Fibroblast of peridontal ligament (primary cell): ENCODE data around the gene RAET1L.
"Not testable (repeated sequence)": the region's sequence is repeated elsewhere in the genome, so short reads cannot be mapped to it uniquely, and the experiment has no call there.

Experiments
- DNase-seq: peaks from one replicate; pipeline ENCODE4 v3.0.0-alpha.2; 2010; ENCODE audit errors: extremely low read depth

Gene RAET1L

GRCh38 chr6:150025201-150025917, at the start of gene RAET1L:
Gene RAET1L (minus strand): TSS chr6:150025532. CDS start chr6:150025471, 61 bp downstream.
- DNase-seq: peak; percentile 26

GRCh38 chr6:150075034-150075421, 49.7 kb upstream of the RAET1L start:
- no peak for DNase-seq

GRCh38 chr6:150074396-150075033, 49.2 kb upstream of the RAET1L start:
- DNase-seq: not testable (repeated sequence)

- no peak for DNase-seq
Observed at GRCh38 chr6:150072201-150072600, 46.9 kb upstream of the RAET1L start.

GRCh38 chr6:150070236-150070818, 45.0 kb upstream of the RAET1L start:
- DNase-seq: no peak

- no peak for DNase-seq
Observed at GRCh38 chr6:150069706-150070105, 44.4 kb upstream of the RAET1L start.

GRCh38 chr6:150068720-150069648, 43.7 kb upstream of the RAET1L start, which contains the start of gene ULBP3:
Gene ULBP3 (minus strand): TSS chr6:150069121. CDS start chr6:150069066, 55 bp downstream.
- DNase-seq: peak; percentile 92

GRCh38 chr6:150068151-150068550, 42.8 kb upstream of the RAET1L start:
- no peak for DNase-seq

- no peak for DNase-seq
Observed at GRCh38 chr6:150065083-150065482, 39.8 kb upstream of the RAET1L start.

GRCh38 chr6:150063640-150064039, 38.3 kb upstream of the RAET1L start:
- no peak for DNase-seq

- not testable (repeated sequence) for DNase-seq
Observed at GRCh38 chr6:150059973-150060372, 34.6 kb upstream of the RAET1L start.

GRCh38 chr6:150058986-150059385, 33.7 kb upstream of the RAET1L start:
- DNase-seq: no peak

GRCh38 chr6:150058231-150058792, 33.0 kb upstream of the RAET1L start:
- no peak for DNase-seq

- DNase-seq: no peak
Observed at GRCh38 chr6:150057501-150057951, 32.2 kb upstream of the RAET1L start.

- no peak for DNase-seq
Observed at GRCh38 chr6:150056916-150057315, 31.6 kb upstream of the RAET1L start.

- no peak for DNase-seq
Observed at GRCh38 chr6:150056156-150056555, 30.8 kb upstream of the RAET1L start.

GRCh38 chr6:150055131-150055530, 29.8 kb upstream of the RAET1L start:
- no peak for DNase-seq

GRCh38 chr6:150053450-150053849, 28.1 kb upstream of the RAET1L start:
- no peak for DNase-seq

- no peak for DNase-seq
Observed at GRCh38 chr6:150050846-150051245, 25.5 kb upstream of the RAET1L start.

GRCh38 chr6:150048099-150048498, 22.8 kb upstream of the RAET1L start:
- no peak for DNase-seq

GRCh38 chr6:150046943-150047342, 21.6 kb upstream of the RAET1L start:
- DNase-seq: no peak
